ENCODE results near the gene KBTBD4.

KBTBD4 gene

GRCh38 chr11:47591764-47592163, 13.0 kb upstream of the KBTBD4 start:
- no peak for TF ChIP-seq CTCF (IDR thresholded peaks at IDR 0.05; ENCODE audit: low read depth, low read length)
- H3K4me3 ChIP-seq (ENCODE audit: low read depth, low read length): no peak overlapping the region

- no peak for TF ChIP-seq CTCF (IDR thresholded peaks at IDR 0.05; ENCODE audit: low read depth, low read length)
Observed at GRCh38 chr11:47589977-47590861, 11.4 kb upstream of the KBTBD4 start.

GRCh38 chr11:47589584-47589976, 10.8 kb upstream of the KBTBD4 start:
- H3K4me3 ChIP-seq (ENCODE audit: low read depth, low read length): no peak overlapping the region
- TF ChIP-seq CTCF (IDR thresholded peaks at IDR 0.05; ENCODE audit: low read depth, low read length): no peak

More at GRCh38 chr11:47589977-47590861, 11.4 kb upstream of the KBTBD4 start:
- H3K4me3 ChIP-seq (ENCODE audit: low read depth, low read length): no peak overlapping the region

GRCh38 chr11:47589118-47589517, 10.3 kb upstream of the KBTBD4 start:
- no peak overlapping the region for H3K4me3 ChIP-seq (ENCODE audit: low read depth, low read length)
- TF ChIP-seq CTCF (IDR thresholded peaks at IDR 0.05; ENCODE audit: low read depth, low read length): no peak

- no peak overlapping the region for H3K4me3 ChIP-seq (ENCODE audit: low read depth, low read length)
- TF ChIP-seq CTCF (IDR thresholded peaks at IDR 0.05; ENCODE audit: low read depth, low read length): no peak
Observed at GRCh38 chr11:47587723-47588326, 9.1 kb upstream of the KBTBD4 start.

GRCh38 chr11:47587039-47587716, 8.4 kb upstream of the KBTBD4 start:
- no peak overlapping the region for H3K4me3 ChIP-seq (ENCODE audit: low read depth, low read length)
- TF ChIP-seq CTCF (IDR thresholded peaks at IDR 0.05; ENCODE audit: low read depth, low read length): no peak

Data from WI38 (cell line).